Embryonic facial prominence (tissue), 1 donor: ENCODE measurements around the gene ORM2.

Experiments
- DNase-seq: peaks from one replicate; pipeline ENCODE4 v3.0.0-alpha.2; 2016; ENCODE audit errors: extremely low spot score

The ORM2 gene

GRCh38 chr9:114370251-114370967, 40.7 kb downstream of the ORM2 start:
- DNase-seq = no peak

GRCh38 chr9:114370968-114371320, 41.3 kb downstream of the ORM2 start:
- DNase-seq = no peak

GRCh38 chr9:114371343-114371944, 41.8 kb downstream of the ORM2 start:
- no peak for DNase-seq

- no peak for DNase-seq
These were observed 42.6 kb downstream of the ORM2 start for GRCh38 chr9:114371973-114372917.

GRCh38 chr9:114372921-114373448, 43.3 kb downstream of the ORM2 start:
- no peak for DNase-seq

- no peak for DNase-seq
These were observed 44.5 kb downstream of the ORM2 start for GRCh38 chr9:114373960-114374730.

- DNase-seq = no peak
These were observed 45.3 kb downstream of the ORM2 start for GRCh38 chr9:114374936-114375335.

- no peak for DNase-seq
These were observed 45.9 kb downstream of the ORM2 start for GRCh38 chr9:114375386-114376175.

- no peak for DNase-seq
These were observed 47.1 kb downstream of the ORM2 start for GRCh38 chr9:114376586-114377445.

GRCh38 chr9:114378016-114378415, 48.3 kb downstream of the ORM2 start:
- no peak for DNase-seq

- no peak for DNase-seq
These were observed 49.2 kb downstream of the ORM2 start for GRCh38 chr9:114378883-114379282.
